GM12875 (cell line): ENCODE measurements around the gene UCN2.

Experiments used
- H3K4me3 ChIP-seq: one replicate; pipeline ENCODE4 v1.5.1; 2011; ENCODE audit warnings: low read depth, low read length, control low read depth
- TF ChIP-seq, protein P1 (sequence below): IDR thresholded peaks from 2 replicates; pipeline ENCODE4 v1.5.1; 2011; ENCODE audit warnings: low read depth, mild to moderate bottlenecking, control low read depth, inconsistent platforms, low read length, moderate library complexity, borderline replicate concordance; ENCODE audit not compliant: insufficient read depth

Gene UCN2, protein sequence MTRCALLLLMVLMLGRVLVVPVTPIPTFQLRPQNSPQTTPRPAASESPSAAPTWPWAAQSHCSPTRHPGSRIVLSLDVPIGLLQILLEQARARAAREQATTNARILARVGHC

DNA sequence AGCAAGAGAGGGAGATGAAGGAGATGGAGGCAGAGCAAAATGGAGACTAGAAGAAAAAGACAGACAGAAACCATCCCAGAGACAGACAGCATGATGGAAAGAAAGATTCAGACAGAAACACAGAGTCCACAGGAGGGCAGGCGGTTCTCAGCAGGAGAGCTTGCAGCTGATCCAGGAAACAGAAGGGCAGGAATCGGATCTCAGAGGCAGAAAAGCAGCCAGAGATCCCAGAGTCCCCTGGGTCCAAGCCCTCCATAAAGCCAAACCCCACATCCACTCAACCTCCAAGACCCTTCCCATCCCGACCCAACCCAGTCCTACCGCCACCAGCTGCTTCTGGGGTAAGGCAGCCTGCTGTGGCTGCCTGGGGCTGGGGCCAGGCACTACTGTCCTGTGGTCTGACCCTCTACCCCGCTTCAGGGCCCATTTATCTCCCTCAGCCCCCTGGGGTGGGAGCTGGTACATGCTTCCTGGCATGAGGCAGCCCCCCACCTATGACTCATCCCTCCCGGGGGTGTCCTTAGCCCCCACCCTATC, at the start of gene UCN2:
TSS of gene UCN2 (minus strand) at position 400 of the 537 bp plus-strand sequence. CDS start 657 bp downstream, outside the sequence.
- TF ChIP-seq, protein P1, sequence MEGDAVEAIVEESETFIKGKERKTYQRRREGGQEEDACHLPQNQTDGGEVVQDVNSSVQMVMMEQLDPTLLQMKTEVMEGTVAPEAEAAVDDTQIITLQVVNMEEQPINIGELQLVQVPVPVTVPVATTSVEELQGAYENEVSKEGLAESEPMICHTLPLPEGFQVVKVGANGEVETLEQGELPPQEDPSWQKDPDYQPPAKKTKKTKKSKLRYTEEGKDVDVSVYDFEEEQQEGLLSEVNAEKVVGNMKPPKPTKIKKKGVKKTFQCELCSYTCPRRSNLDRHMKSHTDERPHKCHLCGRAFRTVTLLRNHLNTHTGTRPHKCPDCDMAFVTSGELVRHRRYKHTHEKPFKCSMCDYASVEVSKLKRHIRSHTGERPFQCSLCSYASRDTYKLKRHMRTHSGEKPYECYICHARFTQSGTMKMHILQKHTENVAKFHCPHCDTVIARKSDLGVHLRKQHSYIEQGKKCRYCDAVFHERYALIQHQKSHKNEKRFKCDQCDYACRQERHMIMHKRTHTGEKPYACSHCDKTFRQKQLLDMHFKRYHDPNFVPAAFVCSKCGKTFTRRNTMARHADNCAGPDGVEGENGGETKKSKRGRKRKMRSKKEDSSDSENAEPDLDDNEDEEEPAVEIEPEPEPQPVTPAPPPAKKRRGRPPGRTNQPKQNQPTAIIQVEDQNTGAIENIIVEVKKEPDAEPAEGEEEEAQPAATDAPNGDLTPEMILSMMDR, result no peak
- no peak within 1 kb of the TSS for H3K4me3 ChIP-seq

DNA sequence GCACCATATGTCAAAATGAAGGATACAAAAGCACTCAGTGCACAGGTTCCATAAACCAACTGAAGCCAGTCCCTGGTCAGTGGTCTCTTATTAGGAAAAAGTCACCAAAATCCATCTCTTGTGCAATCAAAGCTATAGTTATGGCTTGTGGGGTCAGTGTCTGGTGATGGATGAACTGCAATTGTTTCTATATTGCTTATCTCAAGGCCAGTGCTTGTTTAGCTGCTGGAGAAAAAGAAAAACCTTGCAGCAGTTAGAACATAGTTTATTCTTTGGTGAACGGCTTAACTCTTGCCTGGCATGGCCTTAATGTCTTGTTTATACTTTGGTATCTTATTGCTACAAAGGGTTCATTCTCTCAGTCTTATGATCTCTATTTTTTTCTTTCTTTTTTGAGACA, 48.7 kb upstream of the UCN2 start:
- TF ChIP-seq, protein P1, result no peak
- no peak overlapping the region for H3K4me3 ChIP-seq

DNA sequence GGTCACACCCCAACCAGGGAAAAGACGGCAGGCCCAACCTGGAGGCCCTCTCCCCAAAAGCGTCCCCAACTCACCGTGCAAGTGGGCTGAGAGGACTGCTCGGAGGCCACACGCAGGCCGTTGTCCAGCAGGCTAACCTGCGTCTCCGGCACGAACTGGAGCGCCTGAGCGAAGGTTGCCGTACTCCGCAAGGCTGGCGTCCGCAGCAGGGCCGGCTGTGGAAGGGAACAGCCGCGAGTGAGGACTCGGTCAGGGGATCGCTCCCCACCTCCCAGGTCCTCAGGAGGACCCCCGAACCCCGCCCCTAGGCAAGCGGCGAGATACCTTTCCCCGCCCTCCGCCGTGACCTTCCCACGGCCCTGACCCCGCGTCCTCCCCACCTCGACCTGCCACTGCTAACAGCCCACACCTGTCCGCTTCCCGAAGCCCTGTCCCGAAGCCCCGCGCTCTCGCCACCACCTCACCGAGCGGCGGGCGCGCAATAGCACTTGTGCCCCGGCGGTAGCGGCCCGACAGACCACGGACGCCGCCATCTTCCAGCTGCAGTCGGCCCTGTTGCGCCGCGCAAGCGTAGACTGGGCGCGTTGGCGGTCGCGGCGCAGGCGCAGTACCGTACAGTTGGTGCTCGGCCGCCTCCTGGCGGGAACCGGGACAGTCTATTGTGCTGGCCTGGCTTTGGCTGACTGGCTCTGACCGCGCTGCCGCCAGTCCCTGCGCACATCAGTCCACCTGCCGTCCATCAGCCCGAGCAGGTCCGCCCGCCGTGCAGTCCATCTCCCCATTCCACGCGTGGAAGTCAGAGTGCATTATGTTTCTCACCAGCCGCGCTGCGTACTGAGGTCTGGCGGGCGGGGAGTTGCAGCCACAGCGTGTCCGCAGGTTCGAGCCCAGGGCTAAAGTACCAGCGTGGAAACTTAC, 45.8 kb upstream of the UCN2 start, which contains the start of gene UQCRC1:
TSS of gene UQCRC1 (minus strand) at position 559 of the 918 bp plus-strand sequence. CDS start at position 533, 26 bp downstream.
- H3K4me3 ChIP-seq, result peak within 1 kb of the TSS; percentile 98
- TF ChIP-seq, protein P1, result peak; percentile 81

DNA sequence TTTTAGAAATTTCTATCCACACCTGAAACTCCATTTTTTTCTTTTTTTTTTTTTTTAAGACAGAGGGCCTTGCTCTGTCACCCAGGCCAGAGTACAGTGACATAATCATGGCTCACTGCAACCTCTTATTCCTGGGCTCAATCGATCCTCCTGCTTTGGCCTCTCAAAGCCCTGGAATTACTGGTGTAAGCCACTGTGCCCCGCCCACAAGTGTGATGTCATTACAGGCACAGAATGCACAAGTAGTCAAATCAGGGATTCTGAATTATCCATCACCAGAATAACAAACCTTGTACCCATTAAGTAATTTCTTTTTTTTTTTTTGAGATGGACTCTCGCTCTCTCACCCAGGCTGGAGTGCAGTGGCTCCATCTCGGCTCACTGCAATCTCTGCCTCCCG, 43.9 kb upstream of the UCN2 start:
- H3K4me3 ChIP-seq, result no peak overlapping the region
- TF ChIP-seq, protein P1, result no peak

DNA sequence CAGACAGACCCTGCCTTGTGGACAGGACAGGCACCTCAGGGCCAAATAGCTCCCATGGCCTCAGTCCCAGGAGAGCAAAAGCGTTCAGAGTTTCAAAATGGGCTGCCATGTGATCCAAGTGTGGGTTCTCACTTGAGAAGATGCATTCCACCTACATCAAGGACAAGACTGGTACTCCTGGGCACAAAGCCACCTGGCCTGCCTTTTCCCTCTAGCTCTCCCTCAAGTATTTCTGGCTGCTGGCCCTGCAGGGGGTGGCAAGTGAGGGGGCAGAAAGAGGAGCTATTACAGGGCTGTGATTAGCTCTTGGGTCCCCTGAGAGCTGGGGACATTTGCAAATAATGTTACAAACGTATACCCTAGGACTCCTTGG, 38.0 kb upstream of the UCN2 start:
- TF ChIP-seq, protein P1, result no peak
- H3K4me3 ChIP-seq, result no peak overlapping the region

DNA sequence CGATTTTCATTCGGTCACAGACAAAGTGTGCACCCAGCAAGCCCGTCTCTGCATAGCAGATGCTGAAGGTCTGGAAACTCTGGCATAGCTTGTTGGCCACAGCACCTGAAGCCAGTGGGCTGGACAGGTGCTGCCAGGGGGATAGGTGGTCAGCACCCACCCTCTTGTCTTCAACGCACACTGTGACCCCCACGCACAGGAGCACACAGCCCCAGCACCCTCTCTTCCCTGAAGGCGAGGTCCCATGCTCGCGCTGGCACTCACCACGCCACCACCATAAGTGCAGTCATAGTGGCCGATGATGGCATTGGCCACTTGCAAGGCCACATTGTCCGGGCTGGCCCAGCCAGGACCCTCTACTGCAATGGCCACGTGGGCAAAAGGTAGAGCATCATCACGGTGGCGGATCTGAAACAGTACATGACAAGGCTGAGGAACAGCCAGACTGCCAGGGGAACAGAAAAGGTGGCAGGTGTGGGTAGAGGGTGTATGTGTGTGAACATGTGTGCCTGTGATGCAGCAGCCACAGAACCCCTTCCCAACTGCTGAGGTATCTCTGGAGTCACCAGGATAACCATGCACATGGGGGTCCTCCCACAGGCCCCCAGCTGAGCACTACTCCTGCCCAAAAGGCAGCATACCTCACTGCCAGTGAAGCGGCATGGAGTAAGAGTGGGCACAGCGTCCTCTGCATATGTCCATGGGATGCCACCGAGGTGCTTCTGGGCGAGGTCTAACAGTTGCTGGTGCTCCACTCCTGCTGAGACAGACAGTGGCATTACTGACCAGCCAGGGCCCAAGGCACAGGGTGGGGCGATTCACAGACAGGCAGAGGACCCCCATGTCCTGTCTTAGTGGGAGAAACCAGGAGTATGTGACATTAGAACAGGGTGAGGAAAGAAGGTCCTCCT, 37.4 kb upstream of the UCN2 start:
- TF ChIP-seq, protein P1, result no peak
- no peak overlapping the region for H3K4me3 ChIP-seq
